ENCODE data around the gene CLN5.
"Not testable (repeated sequence)": the region's sequence is repeated elsewhere in the genome, so short reads cannot be mapped to it uniquely, and the experiment has no call there.

The CLN5 gene

DNA sequence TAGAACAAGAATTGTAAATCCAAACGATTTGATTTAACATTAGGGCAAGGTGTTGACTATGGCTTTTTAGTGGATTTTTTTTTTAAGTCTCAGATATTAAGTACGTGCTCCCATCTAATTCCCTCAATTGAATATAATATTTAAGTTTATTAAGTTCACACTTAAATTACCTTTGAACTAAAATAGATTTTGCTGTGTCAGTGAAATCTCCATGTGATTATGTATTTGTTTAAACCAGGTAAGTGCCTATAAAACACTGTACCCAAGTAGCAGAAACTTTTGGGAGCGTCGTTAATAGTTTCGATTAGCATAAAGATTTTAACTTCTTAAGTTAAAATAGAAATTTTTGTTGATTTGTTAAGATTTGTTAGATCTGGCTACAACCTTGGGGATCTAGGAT lies 1.6 kb downstream of the CLN5 start:
- no peak for ATAC-seq
- peak overlapping the region; percentile 97 for H3K27ac Mint-ChIP-seq
- no peaks in the 10 kb centered on the region for H3K27me3 Mint-ChIP-seq
- no peak overlapping the region for H3K4me3 Mint-ChIP-seq
- peaks cover 31% of the 10 kb centered on the region for H3K4me1 Mint-ChIP-seq
- H3K36me3 Mint-ChIP-seq: peaks cover 24% of the 10 kb centered on the region
- H3K9me3 Mint-ChIP-seq: no peaks in the 10 kb centered on the region

GRCh38 chr13:76994281-76994680 lies 2.4 kb downstream of the CLN5 start:
- no peak overlapping the region for H3K27ac Mint-ChIP-seq
- no peak for ATAC-seq
- peaks cover 33% of the 10 kb centered on the region for H3K36me3 Mint-ChIP-seq
- no peaks in the 10 kb centered on the region for H3K27me3 Mint-ChIP-seq
- peak overlapping the region; percentile 13 for H3K4me3 Mint-ChIP-seq
- H3K4me1 Mint-ChIP-seq: peaks cover 31% of the 10 kb centered on the region
- no peaks in the 10 kb centered on the region for H3K9me3 Mint-ChIP-seq

DNA sequence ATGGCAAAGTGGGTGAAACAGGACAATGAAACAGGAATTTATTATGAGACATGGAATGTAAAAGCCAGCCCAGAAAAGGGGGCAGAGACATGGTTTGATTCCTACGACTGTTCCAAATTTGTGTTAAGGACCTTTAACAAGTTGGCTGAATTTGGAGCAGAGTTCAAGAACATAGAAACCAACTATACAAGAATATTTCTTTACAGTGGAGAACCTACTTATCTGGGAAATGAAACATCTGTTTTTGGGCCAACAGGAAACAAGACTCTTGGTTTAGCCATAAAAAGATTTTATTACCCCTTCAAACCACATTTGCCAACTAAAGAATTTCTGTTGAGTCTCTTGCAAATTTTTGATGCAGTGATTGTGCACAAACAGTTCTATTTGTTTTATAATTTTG lies 8.6 kb downstream of the CLN5 start:
- Mint-ChIP-seq H3K4me1 (peaks cover 16% of the 10 kb centered on the region), H3K27me3 (no peaks in the 10 kb centered on the region), H3K27ac (no peak overlapping the region), H3K36me3 (peaks cover 39% of the 10 kb centered on the region), H3K4me3 (no peak overlapping the region), H3K9me3 (no peaks in the 10 kb centered on the region)
- ATAC-seq: no peak

GRCh38 chr13:77001540-77001939 lies 9.7 kb downstream of the CLN5 start:
- H3K9me3 Mint-ChIP-seq: no peaks in the 10 kb centered on the region
- peaks cover 29% of the 10 kb centered on the region for H3K36me3 Mint-ChIP-seq
- peaks cover 19% of the 10 kb centered on the region for H3K4me1 Mint-ChIP-seq
- no peak for ATAC-seq
- no peak overlapping the region for H3K27ac Mint-ChIP-seq
- H3K27me3 Mint-ChIP-seq: no peaks in the 10 kb centered on the region
- no peak overlapping the region for H3K4me3 Mint-ChIP-seq

GRCh38 chr13:77001963-77002587 lies 10.2 kb downstream of the CLN5 start:
- no peak overlapping the region for H3K27ac Mint-ChIP-seq
- H3K36me3 Mint-ChIP-seq: peaks cover 29% of the 10 kb centered on the region
- H3K27me3 Mint-ChIP-seq: no peaks in the 10 kb centered on the region
- no peak for ATAC-seq
- no peaks in the 10 kb centered on the region for H3K9me3 Mint-ChIP-seq
- peaks cover 20% of the 10 kb centered on the region for H3K4me1 Mint-ChIP-seq
- H3K4me3 Mint-ChIP-seq: no peak overlapping the region

GRCh38 chr13:77002590-77003190 lies 10.8 kb downstream of the CLN5 start:
- no peaks in the 10 kb centered on the region for H3K27me3 Mint-ChIP-seq
- ATAC-seq: no peak
- peaks cover 33% of the 10 kb centered on the region for H3K36me3 Mint-ChIP-seq
- H3K4me1 Mint-ChIP-seq: peaks cover 20% of the 10 kb centered on the region
- H3K27ac Mint-ChIP-seq: no peak overlapping the region
- H3K9me3 Mint-ChIP-seq: no peaks in the 10 kb centered on the region
- no peak overlapping the region for H3K4me3 Mint-ChIP-seq

DNA sequence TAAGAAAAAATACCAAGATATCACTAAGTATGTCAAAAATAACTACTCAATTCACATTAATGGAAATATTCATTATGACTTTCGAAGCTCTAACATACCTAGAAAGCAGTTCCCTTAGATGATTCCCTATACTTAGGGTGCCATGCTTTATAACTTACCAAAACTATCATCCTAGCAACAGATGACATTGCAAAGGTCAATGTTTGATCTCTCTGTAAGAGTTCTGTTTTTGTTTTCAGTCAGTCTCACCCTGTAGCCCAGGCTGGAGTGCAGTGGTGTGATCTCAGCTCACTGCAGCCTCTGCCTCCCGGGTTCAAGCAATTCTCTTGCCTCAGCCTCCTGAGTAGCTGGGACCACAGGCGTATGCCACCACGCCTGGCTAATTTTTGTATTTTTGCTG lies 16.5 kb downstream of the CLN5 start:
- not testable (repeated sequence) for ATAC-seq, H3K4me1 Mint-ChIP-seq, H3K27me3 Mint-ChIP-seq, H3K9me3 Mint-ChIP-seq, H3K4me3 Mint-ChIP-seq
- H3K36me3 Mint-ChIP-seq: peaks cover 43% of the 10 kb centered on the region
- peak overlapping the region; percentile 22 for H3K27ac Mint-ChIP-seq

- H3K27me3 Mint-ChIP-seq: no peaks in the 10 kb centered on the region
- peak overlapping the region; percentile 22 for H3K27ac Mint-ChIP-seq
- no peak for ATAC-seq
- H3K4me1 Mint-ChIP-seq: peaks cover 12% of the 10 kb centered on the region
- peaks cover 50% of the 10 kb centered on the region for H3K36me3 Mint-ChIP-seq
- no peak overlapping the region for H3K4me3 Mint-ChIP-seq
- H3K9me3 Mint-ChIP-seq: no peaks in the 10 kb centered on the region
Measured at GRCh38 chr13:77009011-77009410, 17.1 kb downstream of the CLN5 start.

DNA sequence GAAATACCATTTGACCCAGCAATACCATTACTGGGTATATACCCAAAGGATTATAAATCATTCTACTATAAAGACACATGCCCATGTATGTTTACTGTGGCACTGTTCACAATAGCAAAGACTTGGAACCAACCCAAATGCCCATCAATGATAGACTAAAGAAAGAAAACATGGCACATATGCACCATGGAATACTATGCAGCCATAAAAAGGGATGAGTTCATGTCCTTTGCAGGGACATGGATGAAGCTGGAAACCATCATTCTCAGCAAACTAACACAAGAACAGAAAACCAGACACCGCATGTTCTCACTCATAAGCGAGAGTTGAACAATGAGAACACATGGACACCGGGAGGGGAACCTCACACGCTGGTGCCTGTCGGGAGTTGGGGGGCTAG lies 17.8 kb downstream of the CLN5 start:
- H3K27ac Mint-ChIP-seq: peak overlapping the region; percentile 22
- H3K9me3 Mint-ChIP-seq, H3K4me3 Mint-ChIP-seq: not testable (repeated sequence)

DNA sequence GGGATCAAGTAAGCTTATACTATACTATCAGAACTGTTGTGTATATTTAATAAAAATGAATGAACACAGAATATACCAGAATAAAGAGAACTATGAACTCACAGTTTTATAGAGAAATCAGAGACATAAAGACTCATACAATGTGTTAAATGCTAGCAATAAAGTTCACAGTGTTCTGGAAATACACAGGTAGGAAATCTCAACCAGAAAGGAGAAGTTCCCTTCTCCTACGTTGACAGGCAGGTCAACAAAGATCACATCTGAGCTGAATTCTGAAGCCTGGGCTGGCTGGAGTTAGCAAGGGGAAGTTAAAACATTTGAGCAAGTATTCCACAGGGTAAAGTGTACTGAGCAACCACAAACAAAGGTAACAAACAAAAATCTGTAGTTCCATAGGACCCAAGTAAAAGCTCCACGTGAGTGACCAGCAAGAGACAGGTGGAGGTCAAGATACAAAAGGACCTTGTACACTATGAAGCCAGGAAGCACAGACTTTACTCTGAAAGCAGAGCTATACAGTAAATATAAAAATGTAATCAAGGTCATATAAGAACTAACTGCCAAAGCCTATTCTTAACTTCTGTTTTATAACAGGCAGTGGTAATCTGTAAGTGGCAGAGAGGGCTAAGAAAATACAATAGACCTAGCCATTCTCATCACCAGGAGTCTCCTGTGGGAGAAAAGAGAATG lies 22.1 kb downstream of the CLN5 start:
- peak overlapping the region; percentile 53 for H3K27ac Mint-ChIP-seq
- no peaks in the 10 kb centered on the region for H3K27me3 Mint-ChIP-seq
- no peak for ATAC-seq
- peaks cover 67% of the 10 kb centered on the region for H3K36me3 Mint-ChIP-seq
- H3K4me1 Mint-ChIP-seq: peaks cover 23% of the 10 kb centered on the region
- H3K4me3 Mint-ChIP-seq: no peak overlapping the region
- H3K9me3 Mint-ChIP-seq: no peaks in the 10 kb centered on the region

More for the DNA sequence above, 17.8 kb downstream of the CLN5 start:
- not testable (repeated sequence) for H3K27me3 Mint-ChIP-seq, ATAC-seq
- Mint-ChIP-seq H3K36me3 (peaks cover 57% of the 10 kb centered on the region), H3K4me1 (peaks cover 15% of the 10 kb centered on the region)

DNA sequence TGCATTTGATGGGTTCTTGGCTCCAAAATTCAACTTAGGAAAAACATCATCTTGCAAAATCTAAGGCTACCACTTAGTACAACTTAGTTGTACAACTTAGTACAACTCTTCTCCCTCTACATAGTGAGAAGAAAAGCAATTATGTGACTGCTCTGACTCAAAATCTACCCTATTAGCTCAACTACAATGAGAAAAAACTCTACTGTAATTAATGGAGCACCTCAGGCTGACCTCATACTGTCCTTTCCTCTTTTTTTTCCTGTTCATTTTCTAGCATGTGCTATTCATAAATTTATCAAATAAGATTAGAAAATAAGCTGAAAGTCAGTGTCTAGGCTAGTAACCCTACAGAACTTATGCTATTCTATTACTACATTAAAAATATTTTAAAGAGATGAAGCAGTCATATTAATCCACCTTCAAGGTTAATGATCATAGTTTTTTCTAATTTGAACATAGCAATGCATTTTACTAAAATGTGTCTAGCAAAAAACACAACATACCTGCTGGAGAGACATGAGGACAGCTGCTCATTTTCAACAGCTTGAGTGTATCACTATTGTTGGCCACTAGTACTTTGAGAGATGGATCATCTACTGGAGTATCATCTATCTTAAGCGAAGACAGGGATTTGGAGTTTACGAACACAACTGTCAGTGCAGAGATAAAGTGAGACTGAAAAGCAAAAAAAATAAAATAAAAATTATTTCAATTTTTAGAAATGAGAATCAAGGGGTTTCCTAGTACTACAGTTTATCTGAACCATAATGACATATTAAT lies 23.2 kb downstream of the CLN5 start:
- ATAC-seq: no peak
- Mint-ChIP-seq H3K36me3 (peaks cover 57% of the 10 kb centered on the region), H3K4me3 (no peak overlapping the region), H3K27ac (no peak overlapping the region), H3K9me3 (no peaks in the 10 kb centered on the region), H3K27me3 (no peaks in the 10 kb centered on the region), H3K4me1 (peaks cover 26% of the 10 kb centered on the region)

GRCh38 chr13:77016251-77016812 lies 24.5 kb downstream of the CLN5 start:
- no peaks in the 10 kb centered on the region for H3K27me3 Mint-ChIP-seq
- H3K4me3 Mint-ChIP-seq: no peak overlapping the region
- H3K36me3 Mint-ChIP-seq: peaks cover 45% of the 10 kb centered on the region
- H3K4me1 Mint-ChIP-seq: peaks cover 32% of the 10 kb centered on the region
- no peaks in the 10 kb centered on the region for H3K9me3 Mint-ChIP-seq
- no peak overlapping the region for H3K27ac Mint-ChIP-seq
- ATAC-seq: no peak

GRCh38 chr13:77016888-77017623 lies 25.2 kb downstream of the CLN5 start:
- Mint-ChIP-seq H3K36me3 (peaks cover 38% of the 10 kb centered on the region), H3K4me3 (no peak overlapping the region), H3K27ac (no peak overlapping the region), H3K27me3 (no peaks in the 10 kb centered on the region), H3K9me3 (no peaks in the 10 kb centered on the region), H3K4me1 (peaks cover 36% of the 10 kb centered on the region)
- ATAC-seq: no peak

DNA sequence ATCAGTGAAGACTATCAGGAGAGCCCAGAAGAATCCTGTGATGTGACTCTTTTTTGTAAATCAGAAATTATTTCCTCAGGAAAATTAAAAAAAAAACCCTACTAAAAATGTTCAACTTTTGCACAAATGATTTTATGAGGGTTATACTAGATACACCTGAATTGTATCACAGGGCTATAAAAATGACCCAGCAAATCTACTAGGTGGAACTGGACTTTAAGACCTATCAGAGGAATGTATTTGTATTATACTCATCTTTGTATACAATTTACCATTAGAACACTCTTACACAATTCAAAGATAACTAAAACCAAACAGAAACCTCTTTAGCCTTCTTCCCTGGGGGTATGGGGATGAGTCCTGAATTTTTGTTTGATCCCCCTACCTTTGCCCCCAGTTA lies 27.9 kb downstream of the CLN5 start:
- H3K4me1 Mint-ChIP-seq: peaks cover 46% of the 10 kb centered on the region
- no peak overlapping the region for H3K4me3 Mint-ChIP-seq
- H3K27me3 Mint-ChIP-seq: no peaks in the 10 kb centered on the region
- H3K36me3 Mint-ChIP-seq: peaks cover 26% of the 10 kb centered on the region
- ATAC-seq: no peak
- H3K27ac Mint-ChIP-seq: no peak overlapping the region
- H3K9me3 Mint-ChIP-seq: no peaks in the 10 kb centered on the region

- Mint-ChIP-seq H3K4me3 (no peak overlapping the region), H3K9me3 (no peaks in the 10 kb centered on the region), H3K36me3 (peaks cover 10% of the 10 kb centered on the region), H3K27me3 (no peaks in the 10 kb centered on the region), H3K27ac (no peak overlapping the region), H3K4me1 (peaks cover 46% of the 10 kb centered on the region)
- ATAC-seq: no peak
Measured at GRCh38 chr13:77022341-77022740, 30.5 kb downstream of the CLN5 start.

Measured in stimulated activated memory B cell treated with anti-CD40 and anti-IgM and Interleukin-4, amounts not matched to agents 10 μg/mL and 1 μg/mL and 100 μg/mL, for 72 hours (primary cell).